Heart right ventricle (tissue), 16 donors: ENCODE results near the gene AP2M1. TPM values are rescaled to one million over a fixed set of nuclear protein-coding genes. Genes with fewer than 3 reads are reported as not detected.

ENCODE experiments used
- ATAC-seq, 8 donors: fragments of 200-7000 bp; cut with Tn5 transposase; one replicate each; pipeline ENCODE4 v1.9.1; 2020; ENCODE audit warnings: mild to moderate bottlenecking in 8 of 8, moderate library complexity in 8 of 8, moderate number of reproducible peaks in 1 of 8
- DNase-seq, 2 donors: peaks; one replicate each; pipeline ENCODE4 v3.0.0-alpha.2; 2020
- H3K27ac ChIP-seq, 10 donors: fragments of 200-600 bp; sonication (generic) in 2 of 10; one replicate each; pipeline versions ENCODE4 v1.5.0 to v1.8.0; 2020 to 2022; ENCODE audit warnings: mild to moderate bottlenecking in 3 of 10
- H3K27me3 ChIP-seq, 7 donors: fragments of 200-600 bp; one replicate each; pipeline ENCODE4 v1.8.0; 2021 to 2022; ENCODE audit warnings: mild to moderate bottlenecking in 2 of 7
- H3K36me3 ChIP-seq, 9 donors: fragments of 200-600 bp; sonication (generic) in 1 of 9; one replicate each; pipeline versions ENCODE4 v1.5.0 to v1.8.0; 2020 to 2022; ENCODE audit warnings: mild to moderate bottlenecking in 2 of 9
- H3K4me1 ChIP-seq, 9 donors: fragments of 200-600 bp; sonication (generic) in 1 of 9; one replicate each; pipeline versions ENCODE4 v1.5.0 to v1.8.0; 2020 to 2022; ENCODE audit warnings: mild to moderate bottlenecking in 4 of 9
- H3K4me3 ChIP-seq, 10 donors: fragments of 200-600 bp; sonication (generic) in 2 of 10; one replicate each; pipeline versions ENCODE4 v1.5.0 to v1.8.0; 2020 to 2022; ENCODE audit warnings: mild to moderate bottlenecking in 7 of 10, moderate library complexity in 2 of 10
- H3K9me3 ChIP-seq, 11 donors: fragments of 200-600 bp in 10 of 11; sonication (generic) in 2 of 11; one replicate each; pipeline versions ENCODE4 v1.5.0 to v1.8.0; 2013 to 2022; ENCODE audit warnings: mild to moderate bottlenecking in 2 of 11, control low read depth in 1 of 11, moderate library complexity in 1 of 11
- WGBS, 2 donors: extraction: QIAGEN DNeasy Blood & Tissue Kit; methylation state at CpG; one replicate each; pipeline ENCODE4 v1.1.7; 2013; ENCODE audit warnings: inconsistent platforms in 1 of 2; 5-methylcytosine and 5-hydroxymethylcytosine counted together
- intact Hi-C, 10 donors: fragments of 100-400 bp; cut with DNase I; formaldehyde crosslinking; loops; one replicate each; pipeline versions ENCODE4 v1.11.1 to v1.14.2; 2022
- polyA plus RNA-seq, 2 donors: library from polyadenylated mRNA; stranded (reverse); fragments of 200-250 nt; gene quantifications; one replicate each; pipeline ENCODE4 v1.2.3, GENCODE V29; 2013
- total RNA-seq, 10 donors: library from RNA; stranded (reverse); fragmentation: NEBNext Ultra II Directional in 3 of 10; extraction: Animal tissue kit (Norgen Biotek cat#: 25700) in 3 of 10; gene quantifications; one replicate each; pipeline versions ENCODE4 v1.2.1 to v1.2.4, GENCODE V29; 2021 to 2023
- TF ChIP-seq, protein P1 (sequence below), 9 donors: fragments of 200-600 bp; sonication (generic) in 2 of 9; IDR thresholded peaks; one replicate each; pipeline versions ENCODE4 v1.5.0 to v1.8.0; 2021 to 2022; ENCODE audit warnings: antibody characterized with exemption in 9 of 9, mild to moderate bottlenecking in 5 of 9, moderate library complexity in 1 of 9
- donor health status: Arrhythmogenic right ventricular cardiomyopathy.
- donor health status: ischemic (EF 13 %, LVEDD 7.1; RV severe dilation, severe dysfunction).
- donor health status: healthy with polysubstance abuse.
- donor health status: DM: no; HTN: yes; CAD: no.
- donor health status: DM: no; HTN: no; CAD: no.
- donor health status: ischemic (EF 25% LVEDD 6.9; RV normal size, moderate dysfunction).
- donor health status: ischemic (EF 25% LVEDD 5.7; RV mildly dilated, moderate dysfunction).
- donor health status: healthy.
- donor health status: DM: yes; HTN: yes; CAD: no.
- donor health status: Ischemic cardiomyopathy.
- donor health status: ischemic (EF 35%, LVEDD 5.7; RV mildly dilated, moderate dysfunction).
- donor health status: nonischemic (EF 11% LVEDD 7.7; RV severe dilation, severe dysfunction).
- donor health status: DM: yes; HTN: yes; CAD: no.
- donor health status: PGD.
- donor health status: ischemic (EF 29% LVEDD 5.4; RV normal size, mild dysfunction).
- donor health status: nonischemic (EF 23%, LVEDD 6.1; RV moderate dilation, normal function).

The AP2M1 gene
- total and polyA plus RNA-seq, 12 donors, result 187 to 390 (median 321) TPM

DNA sequence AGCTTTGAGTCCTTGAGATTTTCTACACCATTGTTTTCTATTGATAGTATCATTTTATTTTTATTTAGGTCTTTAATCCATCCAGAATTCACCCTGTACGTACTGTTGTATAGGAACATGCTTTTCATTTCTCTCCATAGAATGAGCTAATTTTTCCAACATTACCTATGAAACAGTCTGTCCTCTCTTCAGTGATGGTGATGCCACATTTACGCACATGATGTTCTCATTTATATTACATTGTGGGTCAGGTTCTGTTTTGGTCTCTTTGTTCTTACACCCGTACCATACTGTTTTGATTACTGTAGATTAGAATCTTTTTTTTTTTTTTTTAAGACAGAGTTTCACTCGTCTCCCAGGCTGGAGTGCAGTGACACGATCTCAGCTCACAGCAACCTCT is 37.1 kb downstream of the AP2M1 start:
- ATAC-seq (no peak), DNase-seq (no peak)
- H3K27me3 ChIP-seq, result peaks cover 0 to 9% (median 1%) of the 10 kb centered on the region in 7 donors
- peaks cover 0 to 7% (median 0%) of the 10 kb centered on the region in 9 donors for H3K4me1 ChIP-seq
- no peaks in the 10 kb centered on the region for H3K9me3 ChIP-seq
- 75 to 81% methylated on average over 5 of the region's 5 CpGs for WGBS, 2 donors
- no peaks in the 10 kb centered on the region for H3K36me3 ChIP-seq
- no peak overlapping the region for H3K4me3 ChIP-seq
- intact Hi-C loops, result no loop called here
- TF ChIP-seq, protein P1, sequence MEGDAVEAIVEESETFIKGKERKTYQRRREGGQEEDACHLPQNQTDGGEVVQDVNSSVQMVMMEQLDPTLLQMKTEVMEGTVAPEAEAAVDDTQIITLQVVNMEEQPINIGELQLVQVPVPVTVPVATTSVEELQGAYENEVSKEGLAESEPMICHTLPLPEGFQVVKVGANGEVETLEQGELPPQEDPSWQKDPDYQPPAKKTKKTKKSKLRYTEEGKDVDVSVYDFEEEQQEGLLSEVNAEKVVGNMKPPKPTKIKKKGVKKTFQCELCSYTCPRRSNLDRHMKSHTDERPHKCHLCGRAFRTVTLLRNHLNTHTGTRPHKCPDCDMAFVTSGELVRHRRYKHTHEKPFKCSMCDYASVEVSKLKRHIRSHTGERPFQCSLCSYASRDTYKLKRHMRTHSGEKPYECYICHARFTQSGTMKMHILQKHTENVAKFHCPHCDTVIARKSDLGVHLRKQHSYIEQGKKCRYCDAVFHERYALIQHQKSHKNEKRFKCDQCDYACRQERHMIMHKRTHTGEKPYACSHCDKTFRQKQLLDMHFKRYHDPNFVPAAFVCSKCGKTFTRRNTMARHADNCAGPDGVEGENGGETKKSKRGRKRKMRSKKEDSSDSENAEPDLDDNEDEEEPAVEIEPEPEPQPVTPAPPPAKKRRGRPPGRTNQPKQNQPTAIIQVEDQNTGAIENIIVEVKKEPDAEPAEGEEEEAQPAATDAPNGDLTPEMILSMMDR (IDR thresholded peaks at IDR 0.05), result no peak
- H3K27ac ChIP-seq, result no peak overlapping the region

DNA sequence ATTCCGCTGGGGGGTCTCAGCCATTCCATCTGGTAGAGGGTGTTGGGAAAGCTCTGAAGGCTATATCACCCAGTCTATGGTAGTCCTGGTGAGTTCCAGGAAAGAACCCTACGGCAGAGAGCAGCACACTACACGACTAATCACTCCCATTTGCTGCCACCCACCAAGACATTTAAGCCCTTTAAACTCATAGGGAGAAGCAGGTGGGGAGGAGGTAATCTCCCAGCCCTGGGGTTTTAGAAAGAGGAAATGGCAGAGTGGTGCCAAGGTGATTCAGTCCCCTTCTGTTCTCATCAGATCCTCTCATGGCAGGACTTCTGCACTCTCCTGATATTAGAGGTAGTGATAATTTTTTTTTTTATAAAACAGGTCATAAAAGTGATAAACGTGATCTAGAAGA is 44.2 kb downstream of the AP2M1 start:
- no peak overlapping the region for H3K4me3 ChIP-seq
- no peak overlapping the region for H3K27ac ChIP-seq
- TF ChIP-seq, protein P1 (IDR thresholded peaks at IDR 0.05), result no peak
- H3K27me3 ChIP-seq, result peaks cover 0 to 16% (median 7%) of the 10 kb centered on the region in 7 donors
- ATAC-seq, result no peak
- H3K36me3 ChIP-seq, result no peaks in the 10 kb centered on the region
- H3K9me3 ChIP-seq, result no peaks in the 10 kb centered on the region
- intact Hi-C loops, result no loop called here
- WGBS, 2 donors, result 58% methylated on average over 4 of the region's 4 CpGs
- H3K4me1 ChIP-seq, result peaks cover 0 to 7% (median 0%) of the 10 kb centered on the region in 9 donors
- no peak for DNase-seq

DNA sequence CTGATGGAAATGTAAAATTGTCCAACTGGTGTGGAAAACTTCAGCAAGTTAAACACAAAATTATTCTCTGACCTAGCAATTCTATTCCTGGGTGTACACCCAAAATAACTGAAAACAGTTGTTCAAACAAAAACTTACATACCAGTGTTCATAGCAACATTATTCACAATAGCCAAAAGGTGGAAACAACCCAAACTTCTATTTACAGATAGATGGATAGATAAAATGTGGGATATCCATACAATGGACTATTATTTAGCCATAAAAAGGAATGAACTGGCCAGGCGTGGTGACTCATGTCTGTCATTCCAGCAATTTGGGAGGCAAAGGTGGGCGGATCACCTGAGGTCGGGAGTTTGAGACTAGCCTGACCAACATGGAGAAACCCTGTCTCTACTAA is 47.9 kb downstream of the AP2M1 start:
- H3K27me3 ChIP-seq, result peaks cover 0 to 36% (median 9%) of the 10 kb centered on the region in 7 donors
- DNase-seq (no peak), ATAC-seq (no peak)
- no peaks in the 10 kb centered on the region for H3K9me3 ChIP-seq
- TF ChIP-seq, protein P1 (IDR thresholded peaks at IDR 0.05), result no peak
- intact Hi-C loops, result no loop called here
- H3K36me3 ChIP-seq, result no peaks in the 10 kb centered on the region
- 85 to 89% methylated on average over 3 of the region's 3 CpGs for WGBS, 2 donors
- H3K27ac ChIP-seq, result no peak overlapping the region
- H3K4me3 ChIP-seq, result no peak overlapping the region
- H3K4me1 ChIP-seq, result no peaks in the 10 kb centered on the region

DNA sequence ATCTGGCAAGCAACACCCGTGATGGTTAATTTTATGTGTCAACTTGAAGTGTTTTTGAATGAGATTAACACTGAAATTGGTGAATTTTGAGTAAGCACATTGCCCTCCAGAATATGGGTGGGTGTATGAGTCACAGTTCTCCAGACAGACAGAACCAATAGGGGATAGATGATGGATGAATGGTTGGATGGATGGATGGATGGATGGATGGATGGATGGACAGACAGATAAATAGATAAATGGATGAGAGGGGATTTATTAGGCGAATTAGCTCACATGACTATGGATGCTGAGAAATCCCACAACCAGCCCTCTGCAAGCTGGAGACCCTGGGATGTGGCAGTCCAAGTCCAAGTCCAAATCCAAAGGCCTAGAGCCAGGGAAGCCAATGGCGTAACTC is 49.3 kb downstream of the AP2M1 start:
- no peak overlapping the region for H3K27ac ChIP-seq
- no peaks in the 10 kb centered on the region for H3K36me3 ChIP-seq
- TF ChIP-seq, protein P1 (IDR thresholded peaks at IDR 0.05), result no peak
- no peaks in the 10 kb centered on the region for H3K9me3 ChIP-seq
- no peak for ATAC-seq
- WGBS, 2 donors, result 78% methylated on average over 3 of the region's 3 CpGs
- intact Hi-C loops, result no loop called here
- peaks cover 0 to under 1% (median 0%) of the 10 kb centered on the region in 9 donors for H3K4me1 ChIP-seq
- peaks cover 0 to 50% (median 7%) of the 10 kb centered on the region in 7 donors for H3K27me3 ChIP-seq
- H3K4me3 ChIP-seq, result no peak overlapping the region
- DNase-seq, result no peak
